Vagina (tissue), 2 donors: Measurements from ENCODE around the gene ANKS1B.

Source experiments
- CTCF ChIP-seq, 3 experiments: fragments of 450-650 bp in 2 of 3; fragments of 200-600 bp in 1 of 3; sonication (generic) in 1 of 3; IDR thresholded peaks; one replicate each; pipeline ENCODE4 v1.5.1; 2017 to 2019; ENCODE audit warnings: antibody characterized with exemption in 3 of 3, mild to moderate bottlenecking in 2 of 3, moderate library complexity in 2 of 3
- POLR2A ChIP-seq, 2 donors: fragments of 450-650 bp; IDR thresholded peaks; one replicate each; pipeline ENCODE4 v1.6.1; 2017; ENCODE audit warnings: antibody characterized with exemption in 2 of 2, mild to moderate bottlenecking in 2 of 2, moderate library complexity in 2 of 2

GRCh38 chr12:98725476-98726247 lies 1259.1 kb downstream of the ANKS1B start:
- TF ChIP-seq CTCF (IDR thresholded peaks at IDR 0.05) (peak in 1 of 3 experiments; percentile 15), POLR2A (IDR thresholded peaks at IDR 0.05) (no peak)
